ENCODE measurements around the gene FGFRL1.
A peak's percentile ranks its signal among the peaks of the same experiment; 100 is the strongest.
"Not testable (repeated sequence)": the region's sequence is repeated elsewhere in the genome, so short reads cannot be mapped to it uniquely, and the experiment has no call there.

Gene FGFRL1

DNA sequence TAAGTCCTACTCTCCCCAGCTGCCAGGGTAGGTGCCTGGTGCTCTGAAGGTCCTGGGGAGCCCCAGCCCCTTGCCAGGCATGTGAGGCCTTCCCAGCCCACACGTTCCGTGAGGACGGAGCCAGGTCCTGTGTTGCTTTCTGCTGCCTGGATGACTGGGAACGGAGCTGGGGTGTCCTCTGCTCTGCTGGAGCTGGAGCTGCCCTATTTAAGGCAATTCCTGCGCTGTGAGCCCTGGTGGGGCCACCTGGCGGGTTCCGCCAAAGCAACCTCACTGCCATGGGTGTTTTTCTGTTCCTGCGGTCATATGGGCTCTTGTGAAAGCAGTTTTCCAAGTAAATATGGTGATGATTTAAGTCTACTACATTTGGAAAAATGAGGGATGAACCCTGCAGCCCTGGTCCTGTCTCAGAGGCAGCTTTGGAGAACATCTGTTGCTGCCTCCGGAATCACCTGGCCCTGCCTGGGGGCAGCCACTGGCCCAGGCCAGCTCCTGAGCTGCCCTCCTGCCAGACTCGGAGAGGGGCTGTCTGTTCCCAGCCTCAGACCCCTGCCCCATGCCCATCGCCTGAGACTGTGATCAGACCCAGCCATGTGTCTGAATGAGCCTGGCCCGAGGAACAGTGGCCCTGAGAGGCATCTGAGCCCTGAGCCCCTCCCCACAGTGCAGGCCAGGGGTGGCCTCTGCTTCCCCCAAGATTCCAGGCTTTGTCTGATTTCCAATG is 33.2 kb downstream of the FGFRL1 start:
- no peaks in the 10 kb centered on the region for H3K9me3 ChIP-seq (ENCODE audit: low read depth, low read length)
- DNase-seq (ENCODE audit: low read depth, low spot score) = no peak
- no peaks in the 10 kb centered on the region for H3K36me3 ChIP-seq (ENCODE audit: insufficient read depth, low read length)
- TF ChIP-seq FOXP2 (optimal IDR thresholded peaks at IDR 0.05; ENCODE audit: control extremely low read depth, extremely low read length, insufficient read depth) (no peak), POLR2AphosphoS5 (IDR thresholded peaks at IDR 0.05; ENCODE audit: borderline replicate concordance, low read depth, low read length) (no peak), EZH2 (IDR thresholded peaks at IDR 0.05) (no peak)
- H3K9ac ChIP-seq (ENCODE audit: insufficient read length) = no peak overlapping the region
- H3K27ac ChIP-seq = no peak overlapping the region
- no peak overlapping the region for H3K4me3 ChIP-seq

DNA sequence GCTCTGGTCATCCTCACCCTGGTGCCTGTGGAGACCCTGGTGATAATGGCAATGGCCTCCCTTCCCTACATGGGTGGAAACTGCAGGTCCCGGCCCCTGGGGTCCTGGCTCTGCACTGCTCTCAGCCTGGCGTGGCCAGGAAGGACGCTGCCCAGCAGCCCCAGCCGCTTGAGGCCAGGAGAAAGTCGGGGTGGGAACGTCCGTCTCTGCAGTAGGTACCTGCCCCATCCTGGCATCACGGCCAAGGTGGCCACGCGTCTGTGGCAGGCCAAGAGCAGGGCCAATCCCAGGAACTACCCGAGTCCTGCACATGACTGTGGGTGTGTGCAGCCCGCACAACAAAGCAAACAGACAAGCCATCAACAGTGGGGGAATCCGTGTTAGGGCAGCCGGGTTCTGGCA is 33.8 kb downstream of the FGFRL1 start:
- Histone ChIP-seq H3K9me3 (ENCODE audit: low read depth, low read length) (no peaks in the 10 kb centered on the region), H3K27ac (no peak overlapping the region), H3K9ac (ENCODE audit: insufficient read length) (no peak overlapping the region), H3K36me3 (ENCODE audit: insufficient read depth, low read length) (no peaks in the 10 kb centered on the region), H3K4me3 (no peak overlapping the region)
- no peak for DNase-seq (ENCODE audit: low read depth, low spot score)
- TF ChIP-seq POLR2AphosphoS5 (IDR thresholded peaks at IDR 0.05; ENCODE audit: borderline replicate concordance, low read depth, low read length) (no peak), FOXP2 (optimal IDR thresholded peaks at IDR 0.05; ENCODE audit: control extremely low read depth, extremely low read length, insufficient read depth) (no peak), EZH2 (IDR thresholded peaks at IDR 0.05) (no peak)

DNA sequence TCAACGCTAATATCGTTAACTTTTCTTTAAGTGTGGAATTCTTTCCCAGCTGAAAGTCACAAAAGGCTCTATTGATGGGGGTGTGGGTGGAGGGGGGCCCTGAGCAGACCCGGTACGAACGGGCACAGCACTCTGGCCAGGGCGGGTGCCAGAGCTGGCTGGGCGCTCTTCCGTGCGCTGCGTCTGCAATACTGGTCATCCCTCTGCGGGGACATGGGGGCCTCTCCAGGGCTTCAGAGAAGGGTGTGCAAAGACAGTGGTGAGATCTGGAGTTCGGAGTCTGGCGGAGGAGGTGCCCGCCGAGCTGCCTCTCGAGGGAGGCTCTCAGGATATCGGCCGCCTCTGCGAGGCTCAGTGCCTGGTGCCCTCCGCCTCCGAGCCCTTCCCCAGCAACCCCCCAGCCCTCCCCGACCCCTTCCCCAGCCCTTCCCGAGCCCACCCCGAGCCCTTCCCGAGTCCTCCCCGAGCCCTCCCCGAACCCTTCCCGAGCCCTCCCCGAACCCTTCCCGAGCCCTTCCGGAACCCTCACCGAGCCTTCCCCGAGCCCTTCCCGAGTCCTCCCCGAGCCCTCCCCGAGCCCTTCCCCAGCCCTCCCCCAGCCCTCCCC is 34.3 kb downstream of the FGFRL1 start:
- Histone ChIP-seq H3K9ac (ENCODE audit: insufficient read length) (no peak overlapping the region), H3K36me3 (ENCODE audit: insufficient read depth, low read length) (no peaks in the 10 kb centered on the region), H3K9me3 (ENCODE audit: low read depth, low read length) (no peaks in the 10 kb centered on the region), H3K27ac (no peak overlapping the region), H3K4me3 (no peak overlapping the region)
- no peak for DNase-seq (ENCODE audit: low read depth, low spot score)
- no peak for TF ChIP-seq POLR2AphosphoS5 (IDR thresholded peaks at IDR 0.05; ENCODE audit: borderline replicate concordance, low read depth, low read length)
- TF ChIP-seq EZH2 (IDR thresholded peaks at IDR 0.05) = no peak
- TF ChIP-seq FOXP2 (optimal IDR thresholded peaks at IDR 0.05; ENCODE audit: control extremely low read depth, extremely low read length, insufficient read depth) = no peak

DNA sequence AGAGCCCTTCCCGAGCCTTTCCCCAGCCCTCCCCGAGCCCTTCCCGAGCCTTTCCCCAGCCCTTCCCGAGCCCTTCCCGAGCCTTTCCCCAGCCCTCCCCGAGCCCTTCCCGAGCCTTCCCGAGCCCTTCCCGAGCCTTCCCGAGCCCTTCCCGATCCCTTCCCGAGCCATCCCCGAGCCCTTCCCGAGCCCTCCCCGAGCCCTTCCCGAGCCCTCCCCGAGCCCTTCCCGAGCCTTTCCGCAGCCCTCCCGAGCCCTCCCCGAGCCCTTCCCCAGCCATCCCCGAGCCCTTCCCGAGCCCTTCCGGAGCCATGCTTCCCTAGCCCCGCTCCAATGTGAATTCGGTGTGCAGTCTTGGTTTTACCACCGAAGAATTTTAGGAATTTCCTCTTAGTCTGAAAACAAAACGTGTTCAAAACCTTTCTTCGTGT is 35.2 kb downstream of the FGFRL1 start:
- H3K27ac ChIP-seq; DNase-seq (ENCODE audit: low read depth, low spot score); H3K9ac ChIP-seq (ENCODE audit: insufficient read length); H3K9me3 ChIP-seq (ENCODE audit: low read depth, low read length); H3K36me3 ChIP-seq (ENCODE audit: insufficient read depth, low read length): not testable (repeated sequence)
- H3K4me3 ChIP-seq = peak overlapping the region; percentile 45

DNA sequence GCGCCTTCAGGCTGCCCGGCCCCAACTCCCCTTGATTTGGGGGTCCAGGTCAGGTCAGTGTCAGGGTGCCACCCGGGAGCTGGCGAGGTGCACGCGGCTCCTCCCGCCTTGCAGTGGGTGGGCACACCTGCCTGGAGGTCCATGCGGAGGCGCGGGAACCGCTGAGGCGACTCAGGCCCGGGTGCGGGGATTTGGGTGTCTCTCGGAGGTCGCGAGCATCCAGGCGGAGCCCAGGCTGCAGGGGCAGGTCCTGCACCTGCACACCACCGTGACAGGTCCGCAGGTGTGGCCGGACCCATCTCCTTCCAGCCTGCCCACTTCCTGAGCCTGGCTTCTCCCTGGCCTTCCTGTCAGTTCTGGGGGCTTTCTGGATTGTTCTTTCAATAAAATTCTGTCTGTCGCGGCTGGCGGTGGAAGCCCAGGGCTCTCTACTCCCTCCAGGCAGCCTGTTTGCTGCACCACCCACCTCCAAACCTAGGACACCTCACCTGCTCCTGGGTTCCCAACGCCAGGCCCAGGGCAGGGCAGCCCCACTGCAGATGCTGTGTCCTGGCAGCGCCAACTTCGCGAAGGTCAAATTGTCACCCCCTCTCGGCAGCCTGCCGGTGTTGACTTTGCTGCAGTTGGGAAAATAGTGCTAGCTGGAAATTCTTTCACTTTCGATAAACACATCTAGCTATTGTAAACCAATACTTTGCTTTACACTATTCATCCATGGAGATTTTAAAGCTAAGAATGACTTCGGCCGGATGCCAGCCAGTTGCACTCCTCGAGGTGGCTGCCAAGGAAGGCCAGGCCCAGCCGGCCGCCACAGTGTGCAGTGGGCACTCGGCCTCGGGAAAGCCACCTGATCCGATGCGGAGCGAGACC is 35.9 kb downstream of the FGFRL1 start:
- no peak for DNase-seq (ENCODE audit: low read depth, low spot score)

DNA sequence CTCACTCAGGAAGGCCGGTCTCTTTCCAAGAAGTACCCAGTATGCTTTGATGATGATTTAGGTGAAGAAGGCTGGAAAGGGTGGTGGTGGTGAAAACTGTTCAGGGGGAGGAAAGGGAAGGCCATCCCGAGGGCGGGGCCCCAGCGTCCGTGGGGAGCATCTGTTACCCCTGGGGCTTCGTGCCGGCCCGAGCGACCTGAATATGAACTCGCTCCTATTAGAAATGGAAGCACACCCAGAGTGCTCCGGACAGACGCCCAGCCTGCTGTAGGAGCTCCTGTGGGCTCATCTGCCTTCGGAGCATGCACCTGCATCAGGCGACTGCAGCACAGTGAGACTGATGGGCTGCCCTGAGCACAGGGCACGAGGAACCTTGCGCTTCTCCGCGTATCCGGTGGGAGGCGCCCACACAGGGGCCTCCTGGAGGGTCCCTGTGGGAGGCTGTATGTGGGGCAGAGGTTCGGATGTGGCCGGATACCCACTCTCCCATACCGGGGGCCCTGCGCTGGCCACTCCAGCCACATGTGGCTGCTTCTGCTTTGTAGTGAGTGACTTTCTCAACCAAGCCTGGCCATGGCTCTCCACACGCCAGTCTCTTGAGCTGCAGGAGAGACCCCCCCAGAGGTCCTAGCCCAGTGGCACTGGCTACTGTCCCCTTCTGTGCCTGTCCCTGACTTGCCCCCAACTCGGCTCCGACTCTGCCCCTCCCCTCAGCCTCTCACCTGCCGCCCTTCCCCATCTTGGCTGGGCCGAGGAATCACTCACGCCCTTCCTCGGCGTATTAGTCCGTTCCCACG is 36.7 kb downstream of the FGFRL1 start:
- no peak for DNase-seq (ENCODE audit: low read depth, low spot score)

More for the DNA sequence above, 35.9 kb downstream of the FGFRL1 start:
- Histone ChIP-seq H3K27ac (no peak overlapping the region), H3K9ac (ENCODE audit: insufficient read length) (no peak overlapping the region), H3K4me3 (peak overlapping the region; percentile 45), H3K9me3 (ENCODE audit: low read depth, low read length) (no peaks in the 10 kb centered on the region), H3K36me3 (ENCODE audit: insufficient read depth, low read length) (no peaks in the 10 kb centered on the region)
- TF ChIP-seq FOXP2 (optimal IDR thresholded peaks at IDR 0.05; ENCODE audit: control extremely low read depth, extremely low read length, insufficient read depth) (no peak), EZH2 (IDR thresholded peaks at IDR 0.05) (no peak), POLR2AphosphoS5 (IDR thresholded peaks at IDR 0.05; ENCODE audit: borderline replicate concordance, low read depth, low read length) (no peak)

DNA sequence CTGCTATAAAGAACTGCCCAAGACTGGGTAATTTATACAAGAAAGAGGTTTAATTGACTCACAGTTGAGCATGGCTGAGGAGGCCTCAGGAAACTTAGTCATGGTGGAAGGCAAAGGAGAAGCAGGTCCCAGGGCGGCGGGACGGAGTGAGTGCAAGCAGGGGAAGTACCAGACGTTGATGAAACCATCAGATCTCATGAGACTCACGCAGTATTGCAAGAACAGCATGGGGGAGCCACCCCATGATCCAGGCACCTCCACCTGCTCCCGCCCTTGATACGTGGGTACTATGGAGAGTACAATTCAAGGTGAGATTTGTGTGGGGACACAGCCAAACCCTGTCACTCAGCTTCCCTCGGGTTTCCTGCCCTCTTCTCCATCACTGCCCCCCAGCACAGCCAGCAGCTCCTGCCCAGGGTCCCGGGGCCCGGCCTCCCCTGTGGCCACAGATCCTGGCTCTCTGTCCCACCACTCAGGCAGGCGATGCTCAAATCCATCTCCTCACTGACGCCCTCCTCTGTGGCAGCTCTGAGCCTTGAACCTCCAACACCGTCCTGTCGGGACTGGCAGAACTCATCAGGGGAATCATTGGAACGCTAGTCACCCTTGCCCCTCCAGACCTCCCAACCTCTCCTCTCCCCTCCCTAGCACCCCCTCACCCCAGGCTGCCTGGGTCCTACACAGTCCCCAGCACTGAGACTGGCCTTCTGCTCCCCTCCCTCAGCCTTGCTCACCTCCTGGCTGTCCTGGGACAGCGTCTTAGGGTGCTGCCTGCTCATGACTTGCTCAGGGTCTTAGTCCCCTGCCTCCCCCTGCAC is 37.6 kb downstream of the FGFRL1 start:
- TF ChIP-seq POLR2AphosphoS5 (IDR thresholded peaks at IDR 0.05; ENCODE audit: borderline replicate concordance, low read depth, low read length) = no peak
- TF ChIP-seq EZH2 (IDR thresholded peaks at IDR 0.05) = no peak
- no peak for TF ChIP-seq FOXP2 (optimal IDR thresholded peaks at IDR 0.05; ENCODE audit: control extremely low read depth, extremely low read length, insufficient read depth)
- H3K4me3 ChIP-seq = no peak overlapping the region
- no peak overlapping the region for H3K27ac ChIP-seq
- no peak overlapping the region for H3K9ac ChIP-seq (ENCODE audit: insufficient read length)
- H3K36me3 ChIP-seq (ENCODE audit: insufficient read depth, low read length) = no peaks in the 10 kb centered on the region
- no peak for DNase-seq (ENCODE audit: low read depth, low spot score)
- H3K9me3 ChIP-seq (ENCODE audit: low read depth, low read length) = no peaks in the 10 kb centered on the region

More for the DNA sequence above, 36.7 kb downstream of the FGFRL1 start:
- Histone ChIP-seq H3K27ac (no peak overlapping the region), H3K4me3 (no peak overlapping the region), H3K36me3 (ENCODE audit: insufficient read depth, low read length) (no peaks in the 10 kb centered on the region), H3K9me3 (ENCODE audit: low read depth, low read length) (no peaks in the 10 kb centered on the region), H3K9ac (ENCODE audit: insufficient read length) (no peak overlapping the region)
- TF ChIP-seq EZH2 (IDR thresholded peaks at IDR 0.05) (no peak), POLR2AphosphoS5 (IDR thresholded peaks at IDR 0.05; ENCODE audit: borderline replicate concordance, low read depth, low read length) (no peak), FOXP2 (optimal IDR thresholded peaks at IDR 0.05; ENCODE audit: control extremely low read depth, extremely low read length, insufficient read depth) (no peak)

Data from SK-N-MC (cell line).